NOMO-1 (cell line): ENCODE data around the gene METTL16.
"Not testable (repeated sequence)": the region's sequence is repeated elsewhere in the genome, so short reads cannot be mapped to it uniquely, and the experiment has no call there.

Source experiments
- DNase-seq, 2 experiments: peaks; one replicate each; lab custom pipeline; 2025; ENCODE audit not compliant: unreplicated experiment in 2 of 2; lab: John Stamatoyannopoulos, UW

Gene METTL16, protein sequence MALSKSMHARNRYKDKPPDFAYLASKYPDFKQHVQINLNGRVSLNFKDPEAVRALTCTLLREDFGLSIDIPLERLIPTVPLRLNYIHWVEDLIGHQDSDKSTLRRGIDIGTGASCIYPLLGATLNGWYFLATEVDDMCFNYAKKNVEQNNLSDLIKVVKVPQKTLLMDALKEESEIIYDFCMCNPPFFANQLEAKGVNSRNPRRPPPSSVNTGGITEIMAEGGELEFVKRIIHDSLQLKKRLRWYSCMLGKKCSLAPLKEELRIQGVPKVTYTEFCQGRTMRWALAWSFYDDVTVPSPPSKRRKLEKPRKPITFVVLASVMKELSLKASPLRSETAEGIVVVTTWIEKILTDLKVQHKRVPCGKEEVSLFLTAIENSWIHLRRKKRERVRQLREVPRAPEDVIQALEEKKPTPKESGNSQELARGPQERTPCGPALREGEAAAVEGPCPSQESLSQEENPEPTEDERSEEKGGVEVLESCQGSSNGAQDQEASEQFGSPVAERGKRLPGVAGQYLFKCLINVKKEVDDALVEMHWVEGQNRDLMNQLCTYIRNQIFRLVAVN

GRCh38 chr17:2511462-2512369 lies at the start of gene METTL16:
METTL16 (minus strand) TSS chr17:2511888; CDS start chr17:2502331, 9,557 bp downstream.
- peak; percentile 93 to 99 for DNase-seq

DNA sequence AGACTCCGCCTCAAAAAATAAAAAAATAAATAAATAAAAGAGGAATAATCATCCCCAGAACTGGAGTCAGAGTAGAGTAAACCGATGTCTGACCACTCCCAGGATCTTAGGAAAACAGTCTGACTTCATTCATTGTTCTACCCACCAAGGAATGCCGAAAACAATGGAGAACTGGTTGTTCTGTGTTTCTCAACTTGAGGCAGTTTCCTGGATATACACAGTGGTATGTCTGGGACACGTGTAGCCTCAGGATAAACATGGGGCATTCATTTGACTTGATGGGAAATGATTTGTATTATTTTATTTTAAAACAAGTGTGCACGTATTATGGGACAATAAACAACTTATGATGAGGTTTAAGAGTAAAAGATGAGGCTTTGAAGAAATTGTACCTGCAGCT lies 49.0 kb upstream of the METTL16 start:
- no peak for DNase-seq

DNA sequence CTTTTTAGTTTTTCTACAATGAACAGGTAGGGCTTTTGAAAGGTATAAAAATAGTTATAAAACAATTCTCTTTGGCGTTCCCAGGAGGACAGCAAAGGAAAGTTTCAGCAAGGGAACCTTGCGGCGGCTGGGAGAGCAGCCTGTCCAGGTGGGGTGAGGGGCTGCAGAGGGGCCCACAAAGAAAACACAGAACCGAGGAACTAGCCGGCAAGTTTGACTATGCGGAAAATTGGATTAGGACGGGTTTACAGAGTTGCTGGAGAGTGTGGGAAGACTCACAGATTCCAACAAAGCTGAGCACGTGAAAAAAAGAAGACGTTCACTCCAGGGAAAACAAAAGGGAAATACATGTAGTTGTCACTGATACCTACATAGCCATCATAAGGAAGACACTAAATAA lies 40.2 kb upstream of the METTL16 start:
- DNase-seq: no peak

DNA sequence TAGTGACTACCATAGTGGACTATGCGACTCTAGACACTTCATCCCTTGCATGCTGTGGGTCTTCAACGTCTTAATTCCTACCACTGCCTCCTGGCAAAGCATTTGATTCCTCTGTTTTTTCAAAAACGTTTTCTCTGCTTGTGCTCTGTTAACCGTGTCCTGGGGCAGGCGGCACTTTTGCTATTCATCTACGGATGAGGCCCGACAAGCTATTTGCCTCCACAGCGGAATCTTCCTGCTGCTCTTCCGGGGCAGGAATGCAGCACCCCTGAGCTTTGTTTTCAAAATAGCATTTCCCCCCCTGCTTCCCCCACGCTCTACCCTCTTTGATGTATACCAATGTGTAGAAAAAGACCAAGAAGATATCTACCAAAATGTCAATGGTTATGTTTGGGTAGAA lies 39.8 kb upstream of the METTL16 start:
- no peak for DNase-seq

- DNase-seq: no peak
Observed at GRCh38 chr17:2549392-2550211, 37.9 kb upstream of the METTL16 start.

DNA sequence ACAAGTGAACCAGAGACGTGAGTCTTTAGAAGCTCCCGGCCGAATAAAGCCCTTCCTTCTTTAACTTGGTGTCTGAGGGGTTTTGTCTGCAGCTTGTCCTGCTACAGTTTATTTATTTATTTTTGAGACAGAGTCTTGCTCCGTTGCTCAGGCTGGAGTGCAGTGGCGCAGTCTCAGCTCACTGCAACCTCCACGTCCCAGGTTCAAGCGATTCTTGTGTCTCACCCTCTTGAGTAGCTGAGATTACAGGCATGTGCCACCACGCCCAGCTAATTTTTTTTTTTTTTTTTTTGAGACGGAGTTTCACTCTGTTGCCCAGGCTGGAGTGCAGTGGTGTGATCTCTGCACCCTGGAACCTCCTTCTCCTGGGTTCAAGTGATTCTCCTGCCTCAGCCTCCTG lies 36.3 kb upstream of the METTL16 start:
- not testable (repeated sequence) for DNase-seq

- no peak for DNase-seq
Observed at GRCh38 chr17:2547176-2547575, 35.5 kb upstream of the METTL16 start.

DNA sequence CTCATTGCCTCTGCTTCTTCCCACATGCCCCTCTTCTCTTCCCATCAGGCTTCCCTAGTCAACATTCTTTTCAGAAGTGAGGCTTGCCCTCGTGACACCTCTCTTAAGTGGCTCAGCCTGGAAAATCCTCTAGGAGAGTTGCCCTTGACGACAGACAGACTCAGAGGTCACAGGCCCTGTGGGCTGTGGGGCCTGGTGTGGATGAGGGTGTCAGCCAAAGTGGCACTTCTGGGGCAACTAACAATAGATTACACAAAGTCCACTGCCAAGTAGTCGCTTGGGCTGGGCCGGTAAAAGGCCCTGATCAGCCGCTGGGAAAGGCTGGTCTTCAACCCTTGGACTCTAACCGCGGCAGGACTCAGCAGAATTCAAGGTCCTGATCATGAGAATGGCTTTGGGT lies 33.7 kb upstream of the METTL16 start:
- DNase-seq: no peak

DNA sequence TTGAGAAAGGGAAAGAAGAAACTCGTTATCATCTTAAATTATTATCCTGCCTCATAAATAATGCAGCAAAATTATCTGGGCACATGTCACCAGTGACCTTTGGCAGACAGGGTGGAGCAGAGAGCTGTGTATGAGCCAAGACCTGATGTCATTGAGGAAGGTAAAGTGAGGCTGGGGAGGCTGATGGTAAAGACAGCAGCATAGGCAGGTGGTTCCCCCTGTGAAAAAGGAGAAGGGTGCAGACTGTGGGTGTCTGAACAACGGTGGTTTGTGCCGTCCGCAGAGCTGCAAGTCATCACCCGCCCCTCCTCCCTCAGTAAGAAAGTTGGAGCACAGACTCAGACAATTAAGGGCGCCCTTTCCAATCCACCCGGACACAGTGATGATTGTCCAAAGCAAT lies 30.8 kb upstream of the METTL16 start:
- DNase-seq: peak in 1 of 2 experiments; percentile 4

DNA sequence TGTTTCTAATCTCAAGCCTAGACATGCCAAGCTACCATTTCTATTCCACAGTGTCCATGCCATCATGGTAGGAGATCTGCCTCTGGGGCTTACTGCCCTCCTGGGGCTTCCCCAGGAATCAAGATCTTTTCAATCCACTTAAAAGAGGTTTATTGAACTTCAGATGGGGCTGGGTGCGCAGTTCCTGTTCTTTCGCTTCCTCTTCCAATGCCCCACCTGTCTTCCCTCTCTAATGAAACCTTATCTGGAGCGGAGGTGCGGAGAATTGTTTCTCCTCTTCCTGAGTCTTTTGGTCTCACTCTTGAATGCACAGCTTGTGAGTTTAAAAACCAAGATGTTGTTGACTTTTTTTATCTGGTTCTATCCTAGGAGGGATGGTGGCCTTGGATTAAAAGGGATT lies 30.4 kb upstream of the METTL16 start:
- no peak for DNase-seq

DNA sequence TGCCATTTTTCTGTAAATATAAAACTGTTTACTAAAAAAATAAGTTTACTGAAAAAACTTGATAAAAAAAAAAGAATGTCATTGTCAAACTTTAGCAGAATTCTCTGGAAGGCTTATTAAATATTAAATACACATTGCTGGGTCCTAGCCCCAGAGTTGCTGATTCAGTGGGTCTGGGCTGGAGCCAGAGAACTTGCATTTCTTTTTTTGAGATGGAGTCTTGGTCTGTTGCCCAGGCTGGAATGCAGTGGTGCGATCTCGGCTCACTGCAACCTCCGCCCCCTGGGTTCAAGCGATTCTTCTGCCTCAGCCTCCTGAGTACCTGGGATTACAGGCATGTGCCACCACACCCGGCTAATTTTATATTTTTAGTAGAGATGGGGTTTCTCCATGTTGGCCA lies 25.9 kb upstream of the METTL16 start:
- DNase-seq: not testable (repeated sequence)

DNA sequence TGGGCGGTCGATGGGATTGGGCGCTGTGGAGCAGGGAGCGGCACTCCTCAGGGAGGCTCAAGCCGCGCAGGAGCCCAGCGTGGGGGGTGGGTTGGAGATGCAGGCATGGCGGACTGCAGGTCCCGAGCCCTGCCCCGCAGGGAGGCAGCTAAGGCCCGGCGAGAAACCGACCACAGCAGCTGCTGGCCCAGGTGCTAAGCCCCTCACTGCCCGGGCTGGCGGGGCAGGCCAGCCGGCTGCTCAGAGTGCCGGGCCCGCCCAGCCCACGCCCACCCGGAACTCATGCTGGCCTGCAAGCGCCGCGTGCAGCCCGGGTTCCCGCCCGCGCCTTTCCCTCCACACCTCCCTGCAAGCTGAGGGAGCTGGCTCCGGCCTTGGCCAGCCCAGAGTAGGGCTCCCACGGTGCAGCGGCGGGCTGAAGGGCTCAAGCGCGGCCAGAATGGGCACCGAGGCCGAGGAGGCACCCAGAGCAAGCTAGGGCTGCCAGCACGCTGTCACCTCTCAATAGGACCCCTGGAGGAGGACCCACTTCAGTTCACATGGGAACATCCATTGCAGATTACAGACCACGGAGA lies 20.5 kb upstream of the METTL16 start:
- DNase-seq: no peak

DNA sequence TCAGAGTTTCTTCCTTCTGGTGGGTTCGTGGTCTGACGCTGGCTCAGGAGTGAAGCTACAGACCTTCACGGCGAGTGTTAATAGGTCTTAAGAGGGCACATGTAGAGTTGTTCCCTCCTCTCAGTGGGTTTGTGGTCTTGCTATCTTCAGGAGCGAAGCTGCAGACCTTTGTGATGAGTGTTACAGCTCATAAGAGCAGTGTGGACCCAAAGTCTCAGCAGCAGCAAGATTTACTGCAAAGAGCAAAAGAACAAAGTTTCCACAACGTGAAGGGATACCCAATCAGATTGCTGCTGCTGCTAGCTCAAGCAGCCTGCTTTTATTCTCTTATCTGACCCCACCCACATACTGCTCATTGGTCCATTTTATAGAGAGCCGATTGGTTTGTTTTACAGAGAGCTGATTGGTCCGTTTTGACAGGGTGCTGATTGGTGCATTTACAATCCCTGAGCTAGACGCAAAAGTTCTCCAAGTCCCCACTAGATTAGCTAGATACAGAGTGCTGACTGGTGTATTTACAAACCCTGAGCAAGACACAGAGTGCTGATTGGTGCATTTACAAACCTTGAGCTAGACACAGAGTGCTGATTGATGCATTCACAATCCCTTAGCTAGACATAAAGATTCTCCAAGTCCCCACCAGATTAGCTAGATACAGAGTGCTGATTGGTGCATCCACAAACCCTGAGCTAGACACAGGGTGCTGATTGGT lies 19.7 kb upstream of the METTL16 start:
- not testable (repeated sequence) for DNase-seq

DNA sequence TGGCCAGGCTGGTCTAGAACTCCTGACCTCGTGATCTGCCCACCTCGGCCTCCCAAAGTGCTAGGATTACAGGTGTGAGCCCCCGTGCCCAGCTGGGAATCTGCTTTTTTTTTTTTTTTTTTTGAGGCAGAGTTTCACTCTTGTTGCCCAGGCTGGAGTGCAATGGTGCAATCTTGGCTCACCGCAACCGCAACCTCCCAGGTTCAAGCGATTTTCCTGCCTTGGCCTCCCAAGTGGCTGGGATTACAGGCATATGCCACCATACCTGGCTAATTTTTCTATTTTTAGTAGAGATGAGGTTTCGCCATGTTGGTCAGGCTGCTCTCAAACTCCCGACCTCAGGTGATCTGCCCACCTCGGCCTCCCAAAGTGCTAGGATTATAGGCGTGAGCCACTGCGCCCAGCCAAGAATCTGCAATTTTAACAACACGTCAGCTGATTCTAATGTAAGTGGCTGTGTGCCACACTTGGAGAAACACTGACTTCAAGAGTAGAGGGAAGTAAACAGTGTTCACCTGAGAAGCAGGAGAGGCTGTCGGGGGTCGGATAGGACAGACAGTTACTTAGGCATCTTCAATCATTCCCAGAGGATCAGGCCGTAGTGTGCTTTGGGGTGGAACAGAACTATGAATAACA lies 10.2 kb upstream of the METTL16 start:
- not testable (repeated sequence) for DNase-seq

DNA sequence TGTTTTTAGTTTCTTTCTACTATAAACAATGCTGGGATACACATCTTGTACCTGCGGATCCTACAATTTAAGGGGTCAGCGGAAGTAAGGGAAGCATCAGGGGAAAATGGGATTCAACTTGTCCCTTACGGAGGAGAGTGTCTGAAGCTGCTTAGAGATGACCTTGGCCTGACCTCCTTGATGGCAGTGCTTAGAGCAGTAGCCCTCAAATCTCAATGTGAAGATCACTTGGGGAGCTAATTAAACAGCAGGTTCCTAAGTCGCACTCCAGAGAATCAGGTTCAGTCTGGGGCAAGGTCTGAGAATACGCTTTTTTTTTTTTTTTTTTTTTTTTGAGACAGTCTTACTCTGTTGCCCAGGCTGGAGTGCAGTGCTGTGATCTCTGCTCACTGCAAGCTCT lies 9.6 kb upstream of the METTL16 start:
- no peak for DNase-seq

GRCh38 chr17:2517539-2517938 lies 5.9 kb upstream of the METTL16 start:
- no peak for DNase-seq

DNA sequence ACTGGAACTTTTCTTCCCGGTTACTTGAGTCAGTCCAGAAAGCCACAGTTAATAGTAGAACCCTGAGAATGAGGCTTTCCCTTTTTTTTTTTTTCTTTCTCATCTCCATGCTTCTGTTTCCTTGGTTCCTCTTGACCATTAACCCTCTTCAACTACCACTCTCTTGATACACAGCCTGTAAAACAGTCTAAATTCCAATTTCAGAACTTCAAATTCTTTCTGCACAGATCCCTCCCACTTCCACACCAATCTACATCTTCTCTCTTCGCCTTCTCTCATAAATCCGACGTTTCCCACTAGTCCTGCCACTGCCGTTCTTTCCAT lies 588 bp downstream of the METTL16 start:
- DNase-seq: no peak

DNA sequence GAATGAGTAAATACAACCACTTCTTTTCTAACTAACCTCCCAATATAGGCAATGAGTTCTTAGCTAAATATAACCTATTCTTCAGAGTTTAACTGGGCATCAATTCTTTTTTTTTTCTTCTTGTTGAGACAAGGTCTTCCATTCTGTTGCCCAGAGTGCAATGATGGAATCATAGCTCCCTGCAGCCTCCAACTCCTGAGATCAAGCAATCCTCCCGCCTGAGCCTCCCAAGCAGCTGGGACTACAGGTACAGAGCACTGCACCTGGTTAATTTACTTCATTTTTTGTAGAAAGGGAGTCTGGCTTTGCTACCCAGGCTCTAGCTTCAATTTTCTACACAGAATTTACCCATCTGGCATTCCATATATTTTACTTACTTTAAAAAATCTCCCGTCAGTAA lies 1.1 kb downstream of the METTL16 start:
- no peak for DNase-seq

DNA sequence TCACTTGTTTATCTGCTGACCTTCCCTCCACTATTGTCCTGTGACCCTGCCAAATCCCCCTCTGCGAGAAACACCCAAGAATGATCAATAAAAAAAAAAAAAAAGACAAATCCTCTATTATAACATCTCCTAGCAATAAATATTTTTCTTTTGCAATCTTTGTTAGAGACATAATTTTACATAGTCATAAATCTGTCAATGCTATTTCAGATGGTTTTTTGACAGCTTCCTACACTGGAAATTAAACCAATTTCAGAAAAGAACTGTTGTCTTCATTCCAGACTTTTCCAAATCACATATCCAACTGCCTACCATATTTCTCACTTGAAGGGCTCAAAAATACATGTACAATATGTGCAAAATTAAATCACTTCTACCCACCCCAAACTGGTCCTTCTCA lies 3.7 kb downstream of the METTL16 start:
- no peak for DNase-seq
